SK-N-SH (cell line): ENCODE measurements around the gene ACER3.

Source experiments
- CTCF ChIP-seq: fragments of 200-600 bp; sonication (generic); IDR thresholded peaks from 2 replicates; pipeline ENCODE4 v1.6.1; 2017; ENCODE audit warnings: antibody characterized with exemption, mild to moderate bottlenecking, moderate library complexity
- EP300 ChIP-seq, 2 experiments: IDR thresholded peaks; 2 replicates each; pipeline versions ENCODE4 v1.4.0 to v1.6.1; 2012; ENCODE audit warnings: borderline replicate concordance in 1 of 2, low read depth in 1 of 2, low read length in 1 of 2
- EZH2phosphoT487 ChIP-seq: fragments of 200-600 bp; sonication (generic); IDR thresholded peaks from 2 replicates; pipeline ENCODE4 v1.6.1; 2017; ENCODE audit warnings: low read depth, mixed run types, mild to moderate bottlenecking, antibody characterized with exemption, moderate library complexity, borderline replicate concordance
- FOSL2 ChIP-seq: IDR thresholded peaks from 2 replicates; pipeline ENCODE4 v1.4.0; 2012; ENCODE audit warnings: low read depth, mild to moderate bottlenecking, moderate library complexity, borderline replicate concordance
- GABPA ChIP-seq: IDR thresholded peaks from 2 replicates; pipeline ENCODE4 v1.4.0; 2012; ENCODE audit warnings: low read depth, mild to moderate bottlenecking
- NFIC ChIP-seq: IDR thresholded peaks from 2 replicates; pipeline ENCODE4 v1.4.0; 2012; ENCODE audit warnings: borderline replicate concordance
- RCOR1 ChIP-seq: fragments of 150-350 bp; IDR thresholded peaks from 2 replicates; pipeline ENCODE4 v1.6.1; 2017; ENCODE audit warnings: antibody characterized with exemption, low read length
- RXRA ChIP-seq: IDR thresholded peaks from 2 replicates; pipeline ENCODE4 v1.4.0; 2012; ENCODE audit warnings: low read depth, mild to moderate bottlenecking, borderline replicate concordance
- TAF1 ChIP-seq: IDR thresholded peaks from 2 replicates; pipeline ENCODE4 v1.6.1; 2012; ENCODE audit warnings: low read depth, mild to moderate bottlenecking, low read length, moderate library complexity, borderline replicate concordance
- TF ChIP-seq, protein P1 (sequence below): fragments of 150-350 bp; IDR thresholded peaks from 2 replicates; pipeline ENCODE4 v1.6.1; 2016; ENCODE audit warnings: mild to moderate bottlenecking, low read depth, low read length
- TF ChIP-seq, protein P2 (sequence below): IDR thresholded peaks from 2 replicates; pipeline ENCODE4 v1.6.1; 2012; ENCODE audit warnings: mild to moderate bottlenecking, low read depth, low read length, moderate library complexity

DNA sequence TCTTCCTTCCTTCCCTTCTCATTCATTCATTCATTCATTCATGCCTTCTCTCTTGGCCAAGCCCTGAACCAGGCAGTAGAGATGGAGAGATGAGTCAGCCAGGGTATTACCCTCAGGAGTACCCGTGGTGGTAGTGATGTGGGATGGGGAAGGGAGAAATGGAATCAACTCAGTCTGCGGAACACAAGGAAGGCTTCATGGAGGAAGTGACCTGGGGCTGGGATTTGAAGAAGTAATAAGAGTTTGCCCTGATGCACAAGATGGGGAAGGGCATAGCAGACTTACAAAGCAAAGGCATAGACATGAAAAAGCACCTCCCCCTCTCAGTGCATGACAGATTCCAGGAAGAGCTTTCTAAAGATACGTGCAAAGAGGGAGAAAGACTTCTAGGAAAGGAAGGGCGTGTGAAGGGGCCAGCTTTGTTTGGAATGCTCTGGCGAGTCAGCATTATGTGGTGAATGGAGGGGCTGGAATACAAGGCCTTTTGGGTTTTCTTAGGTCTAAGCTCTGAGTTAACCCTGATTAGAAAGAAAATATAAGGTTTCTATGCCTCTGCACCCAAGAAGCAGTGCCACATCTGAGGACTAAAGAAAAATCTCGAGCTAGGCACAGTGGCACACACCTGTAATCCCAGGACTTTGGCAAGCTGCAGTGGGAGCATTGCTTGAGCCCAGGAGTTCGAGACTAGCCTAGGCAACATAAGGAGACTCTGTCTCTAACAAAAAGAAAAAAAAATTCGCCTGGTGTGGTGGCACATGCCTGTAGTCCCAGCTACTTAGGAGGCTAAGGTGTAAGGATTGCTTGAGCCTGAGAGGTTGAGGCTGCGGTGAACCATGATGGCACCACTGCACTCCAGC is 36.4 kb upstream of the ACER3 start:
- TF ChIP-seq CTCF (no peak), TAF1 (no peak), RXRA (no peak), EP300 (IDR thresholded peaks at IDR 0.05; ENCODE audit: borderline replicate concordance in 1 of 2, low read depth in 1 of 2, low read length in 1 of 2) (no peak), FOSL2 (no peak), NFIC (no peak), GABPA (no peak), RCOR1 (no peak), EZH2phosphoT487 (no peak)
- TF ChIP-seq, protein P1, sequence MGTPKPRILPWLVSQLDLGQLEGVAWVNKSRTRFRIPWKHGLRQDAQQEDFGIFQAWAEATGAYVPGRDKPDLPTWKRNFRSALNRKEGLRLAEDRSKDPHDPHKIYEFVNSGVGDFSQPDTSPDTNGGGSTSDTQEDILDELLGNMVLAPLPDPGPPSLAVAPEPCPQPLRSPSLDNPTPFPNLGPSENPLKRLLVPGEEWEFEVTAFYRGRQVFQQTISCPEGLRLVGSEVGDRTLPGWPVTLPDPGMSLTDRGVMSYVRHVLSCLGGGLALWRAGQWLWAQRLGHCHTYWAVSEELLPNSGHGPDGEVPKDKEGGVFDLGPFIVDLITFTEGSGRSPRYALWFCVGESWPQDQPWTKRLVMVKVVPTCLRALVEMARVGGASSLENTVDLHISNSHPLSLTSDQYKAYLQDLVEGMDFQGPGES = no peak
- TF ChIP-seq, protein P2, sequence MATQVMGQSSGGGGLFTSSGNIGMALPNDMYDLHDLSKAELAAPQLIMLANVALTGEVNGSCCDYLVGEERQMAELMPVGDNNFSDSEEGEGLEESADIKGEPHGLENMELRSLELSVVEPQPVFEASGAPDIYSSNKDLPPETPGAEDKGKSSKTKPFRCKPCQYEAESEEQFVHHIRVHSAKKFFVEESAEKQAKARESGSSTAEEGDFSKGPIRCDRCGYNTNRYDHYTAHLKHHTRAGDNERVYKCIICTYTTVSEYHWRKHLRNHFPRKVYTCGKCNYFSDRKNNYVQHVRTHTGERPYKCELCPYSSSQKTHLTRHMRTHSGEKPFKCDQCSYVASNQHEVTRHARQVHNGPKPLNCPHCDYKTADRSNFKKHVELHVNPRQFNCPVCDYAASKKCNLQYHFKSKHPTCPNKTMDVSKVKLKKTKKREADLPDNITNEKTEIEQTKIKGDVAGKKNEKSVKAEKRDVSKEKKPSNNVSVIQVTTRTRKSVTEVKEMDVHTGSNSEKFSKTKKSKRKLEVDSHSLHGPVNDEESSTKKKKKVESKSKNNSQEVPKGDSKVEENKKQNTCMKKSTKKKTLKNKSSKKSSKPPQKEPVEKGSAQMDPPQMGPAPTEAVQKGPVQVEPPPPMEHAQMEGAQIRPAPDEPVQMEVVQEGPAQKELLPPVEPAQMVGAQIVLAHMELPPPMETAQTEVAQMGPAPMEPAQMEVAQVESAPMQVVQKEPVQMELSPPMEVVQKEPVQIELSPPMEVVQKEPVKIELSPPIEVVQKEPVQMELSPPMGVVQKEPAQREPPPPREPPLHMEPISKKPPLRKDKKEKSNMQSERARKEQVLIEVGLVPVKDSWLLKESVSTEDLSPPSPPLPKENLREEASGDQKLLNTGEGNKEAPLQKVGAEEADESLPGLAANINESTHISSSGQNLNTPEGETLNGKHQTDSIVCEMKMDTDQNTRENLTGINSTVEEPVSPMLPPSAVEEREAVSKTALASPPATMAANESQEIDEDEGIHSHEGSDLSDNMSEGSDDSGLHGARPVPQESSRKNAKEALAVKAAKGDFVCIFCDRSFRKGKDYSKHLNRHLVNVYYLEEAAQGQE = no peak
